RKO (cell line): ENCODE results near the gene ZNF200.
"Not testable (repeated sequence)": the region's sequence is repeated elsewhere in the genome, so short reads cannot be mapped to it uniquely, and the experiment has no call there.

ENCODE experiments used
- DNase-seq: peaks from one replicate; pipeline ENCODE4 v3.0.0-alpha.2; 2016; ENCODE audit warnings: low spot score

Gene ZNF200

GRCh38 chr16:3252967-3253366, 18.0 kb upstream of the ZNF200 start:
- no peak for DNase-seq

GRCh38 chr16:3249451-3249850, 14.5 kb upstream of the ZNF200 start:
- no peak for DNase-seq

GRCh38 chr16:3249020-3249419, 14.1 kb upstream of the ZNF200 start:
- no peak for DNase-seq

- DNase-seq, result no peak
These were observed 13.6 kb upstream of the ZNF200 start for GRCh38 chr16:3248596-3248995.

GRCh38 chr16:3246876-3247275, 11.9 kb upstream of the ZNF200 start:
- no peak for DNase-seq

- DNase-seq, result no peak
These were observed 11.0 kb upstream of the ZNF200 start for GRCh38 chr16:3246002-3246401.

GRCh38 chr16:3243882-3244281, 8.9 kb upstream of the ZNF200 start:
- DNase-seq, result no peak

- DNase-seq, result no peak
These were observed 7.8 kb upstream of the ZNF200 start for GRCh38 chr16:3242709-3243108.

- no peak for DNase-seq
These were observed 6.8 kb upstream of the ZNF200 start for GRCh38 chr16:3241761-3242160.

- DNase-seq, result no peak
These were observed 1.1 kb upstream of the ZNF200 start for GRCh38 chr16:3235856-3236669.

- DNase-seq, result peak; percentile 39
These were observed 458 bp downstream of the ZNF200 start for GRCh38 chr16:3234543-3234856.

GRCh38 chr16:3223913-3224515, 10.9 kb downstream of the ZNF200 start:
- DNase-seq, result no peak

- DNase-seq, result no peak
These were observed 14.1 kb downstream of the ZNF200 start for GRCh38 chr16:3220839-3221238.

- no peak for DNase-seq
These were observed 18.7 kb downstream of the ZNF200 start for GRCh38 chr16:3216263-3216640.

GRCh38 chr16:3215601-3216262, 19.2 kb downstream of the ZNF200 start:
- DNase-seq, result no peak

GRCh38 chr16:3214904-3215600, 19.9 kb downstream of the ZNF200 start:
- peak; percentile 18 for DNase-seq

GRCh38 chr16:3212567-3212966, 22.4 kb downstream of the ZNF200 start:
- DNase-seq, result no peak

GRCh38 chr16:3212006-3212405, 23.0 kb downstream of the ZNF200 start:
- DNase-seq, result no peak

GRCh38 chr16:3207086-3207953, 27.6 kb downstream of the ZNF200 start:
- no peak for DNase-seq

GRCh38 chr16:3205939-3206338, 29.0 kb downstream of the ZNF200 start:
- not testable (repeated sequence) for DNase-seq

- DNase-seq, result peak; percentile 48
These were observed 31.9 kb downstream of the ZNF200 start for GRCh38 chr16:3202903-3203539.
